Skeletal muscle cell (primary cell): ENCODE results near the gene FERD3L.
"Not testable (repeated sequence)": the region's sequence is repeated elsewhere in the genome, so short reads cannot be mapped to it uniquely, and the experiment has no call there.

Experiments
- DNase-seq: peaks from one replicate; pipeline ENCODE4 v3.0.0-alpha.2; 2010; ENCODE audit warnings: low read depth
- H3K4me3 ChIP-seq: 2 replicates; pipeline ENCODE4 v1.5.1; 2011; ENCODE audit warnings: low read depth, mild to moderate bottlenecking, control low read depth, low read length, moderate library complexity

Gene FERD3L

GRCh38 chr7:19144661-19145433, at the start of gene FERD3L:
TSS of gene FERD3L (minus strand) at chr7:19145421. CDS start at chr7:19145362, 59 bp downstream.
- DNase-seq, result no peak
- H3K4me3 ChIP-seq, result no peak within 1 kb of the TSS

GRCh38 chr7:19194417-19194816, 49.2 kb upstream of the FERD3L start:
- H3K4me3 ChIP-seq, DNase-seq: not testable (repeated sequence)

- no peak overlapping the region for H3K4me3 ChIP-seq
- peak; percentile 6 for DNase-seq
Measured at GRCh38 chr7:19181634-19182033, 36.4 kb upstream of the FERD3L start.

- DNase-seq, result no peak
- no peak overlapping the region for H3K4me3 ChIP-seq
Measured at GRCh38 chr7:19178595-19178994, 33.4 kb upstream of the FERD3L start.

- H3K4me3 ChIP-seq, result no peak overlapping the region
- DNase-seq, result peak; percentile 10
Measured at GRCh38 chr7:19177269-19177668, 32.0 kb upstream of the FERD3L start.

GRCh38 chr7:19175241-19175640, 30.0 kb upstream of the FERD3L start:
- no peak overlapping the region for H3K4me3 ChIP-seq

GRCh38 chr7:19161671-19162070, 16.4 kb upstream of the FERD3L start:
- no peak for DNase-seq
- no peak overlapping the region for H3K4me3 ChIP-seq

More at GRCh38 chr7:19175241-19175640, 30.0 kb upstream of the FERD3L start:
- no peak for DNase-seq

GRCh38 chr7:19146699-19147098, 1.5 kb upstream of the FERD3L start:
- no peak overlapping the region for H3K4me3 ChIP-seq
- DNase-seq, result peak; percentile 4

GRCh38 chr7:19145434-19146115, 354 bp upstream of the FERD3L start:
- no peak overlapping the region for H3K4me3 ChIP-seq
- no peak for DNase-seq

- DNase-seq, result no peak
- peak overlapping the region; percentile 7 for H3K4me3 ChIP-seq
Measured at GRCh38 chr7:19143881-19144574, 1.2 kb downstream of the FERD3L start.

- H3K4me3 ChIP-seq, result no peak overlapping the region
- no peak for DNase-seq
Measured at GRCh38 chr7:19139706-19140327, 5.4 kb downstream of the FERD3L start.

GRCh38 chr7:19133886-19134285, 11.3 kb downstream of the FERD3L start:
- DNase-seq, result no peak
- no peak overlapping the region for H3K4me3 ChIP-seq

- no peak overlapping the region for H3K4me3 ChIP-seq
- no peak for DNase-seq
Measured at GRCh38 chr7:19133390-19133789, 11.8 kb downstream of the FERD3L start.

- no peak overlapping the region for H3K4me3 ChIP-seq
- no peak for DNase-seq
Measured at GRCh38 chr7:19128856-19129255, 16.4 kb downstream of the FERD3L start.

- no peak overlapping the region for H3K4me3 ChIP-seq
- no peak for DNase-seq
Measured at GRCh38 chr7:19121977-19122588, 23.1 kb downstream of the FERD3L start.

GRCh38 chr7:19119870-19120486, 25.2 kb downstream of the FERD3L start:
- no peak overlapping the region for H3K4me3 ChIP-seq
- no peak for DNase-seq

- peak overlapping the region; percentile 98 for H3K4me3 ChIP-seq
- DNase-seq, result no peak
Measured at GRCh38 chr7:19119372-19119771, 25.8 kb downstream of the FERD3L start.

GRCh38 chr7:19118636-19119371, 26.4 kb downstream of the FERD3L start:
- H3K4me3 ChIP-seq, result peak overlapping the region; percentile 98

More at GRCh38 chr7:19118636-19119371, 26.4 kb downstream of the FERD3L start:
- no peak for DNase-seq
